HUES64 (cell line): ENCODE measurements around the gene NKD1.

Experiments used
- H3K27ac ChIP-seq: 2 replicates; pipeline ENCODE4 v1.7.0; 2013; ENCODE audit warnings: low read depth, low read length, inconsistent platforms
- H3K27me3 ChIP-seq: 2 replicates; pipeline ENCODE4 v1.6.1; 2013; ENCODE audit warnings: mild to moderate bottlenecking, low read length; ENCODE audit not compliant: insufficient read depth
- H3K36me3 ChIP-seq: 2 replicates; pipeline ENCODE4 v1.6.1; 2013; ENCODE audit warnings: mild to moderate bottlenecking, low read length; ENCODE audit not compliant: insufficient read depth
- H3K4me1 ChIP-seq: 2 replicates; pipeline ENCODE4 v1.6.1; 2013; ENCODE audit warnings: mild to moderate bottlenecking, low read length, moderate library complexity; ENCODE audit not compliant: insufficient read depth
- H3K4me3 ChIP-seq: 2 replicates; pipeline ENCODE4 v1.5.1; 2013; ENCODE audit warnings: mild to moderate bottlenecking, low read length, moderate library complexity
- H3K9ac ChIP-seq: 2 replicates; pipeline ENCODE4 v1.6.1; 2013; ENCODE audit warnings: mild to moderate bottlenecking, low read depth, low read length
- H3K9me3 ChIP-seq: 2 replicates; pipeline ENCODE4 v1.6.1; 2013; ENCODE audit warnings: low read depth, low read length; ENCODE audit not compliant: insufficient read depth
- WGBS: fragments of 150-250, 120-280 bp; methylation state at CpG from one replicate; pipeline ENCODE4 v1.1.7; 2013; ENCODE audit warnings: missing lambda C conversion rate; 5-methylcytosine and 5-hydroxymethylcytosine counted together

The NKD1 gene

GRCh38 chr16:50610331-50611262 is 62.4 kb downstream of the NKD1 start:
- H3K27ac ChIP-seq: peak overlapping the region; percentile 64; the same call in 1 of the 2 replicates
- H3K4me1 ChIP-seq: peaks cover 8% of the 10 kb centered on the region; the same call in 1 of the 2 replicates
- H3K27me3 ChIP-seq: no peaks in the 10 kb centered on the region
- no peak overlapping the region for H3K4me3 ChIP-seq
- no peak overlapping the region for H3K9ac ChIP-seq
- H3K36me3 ChIP-seq: no peaks in the 10 kb centered on the region
- H3K9me3 ChIP-seq: no peaks in the 10 kb centered on the region
- 33% methylated on average over 21 of the region's 21 CpGs for WGBS

GRCh38 chr16:50611332-50611934 is 63.2 kb downstream of the NKD1 start:
- H3K4me1 ChIP-seq: peaks cover 8% of the 10 kb centered on the region; the same call in 1 of the 2 replicates
- H3K27me3 ChIP-seq: no peaks in the 10 kb centered on the region
- no peaks in the 10 kb centered on the region for H3K36me3 ChIP-seq
- no peak overlapping the region for H3K27ac ChIP-seq
- WGBS: 82% methylated on average over 9 of the region's 9 CpGs
- H3K9me3 ChIP-seq: no peaks in the 10 kb centered on the region
- H3K9ac ChIP-seq: no peak overlapping the region
- no peak overlapping the region for H3K4me3 ChIP-seq

- Histone ChIP-seq H3K9ac (no peak overlapping the region), H3K36me3 (no peaks in the 10 kb centered on the region), H3K27me3 (no peaks in the 10 kb centered on the region), H3K4me1 (peaks cover 13% of the 10 kb centered on the region), H3K27ac (no peak overlapping the region), H3K9me3 (no peaks in the 10 kb centered on the region), H3K4me3 (no peak overlapping the region)
- 92% methylated on average over 10 of the region's 10 CpGs for WGBS
Measured at GRCh38 chr16:50611995-50612848, 64.0 kb downstream of the NKD1 start.

GRCh38 chr16:50612849-50613198 is 64.6 kb downstream of the NKD1 start:
- WGBS: 91% methylated on average over 6 of the region's 6 CpGs
- Histone ChIP-seq H3K9me3 (no peaks in the 10 kb centered on the region), H3K4me1 (peaks cover 17% of the 10 kb centered on the region), H3K27me3 (no peaks in the 10 kb centered on the region), H3K4me3 (no peak overlapping the region), H3K27ac (no peak overlapping the region), H3K9ac (no peak overlapping the region), H3K36me3 (no peaks in the 10 kb centered on the region)

GRCh38 chr16:50613281-50613963 is 65.2 kb downstream of the NKD1 start:
- Histone ChIP-seq H3K27me3 (no peaks in the 10 kb centered on the region), H3K36me3 (no peaks in the 10 kb centered on the region), H3K27ac (no peak overlapping the region), H3K9ac (no peak overlapping the region), H3K4me1 (peaks cover 17% of the 10 kb centered on the region), H3K4me3 (no peak overlapping the region), H3K9me3 (no peaks in the 10 kb centered on the region)
- WGBS: 93% methylated on average over 18 of the region's 20 CpGs

GRCh38 chr16:50613964-50614474 is 65.8 kb downstream of the NKD1 start:
- 97% methylated on average over 6 of the region's 7 CpGs for WGBS
- Histone ChIP-seq H3K27me3 (no peaks in the 10 kb centered on the region), H3K4me3 (no peak overlapping the region), H3K4me1 (peaks cover 17% of the 10 kb centered on the region), H3K9ac (no peak overlapping the region), H3K27ac (no peak overlapping the region), H3K9me3 (no peaks in the 10 kb centered on the region), H3K36me3 (no peaks in the 10 kb centered on the region)

- 94% methylated on average over 7 of the region's 7 CpGs for WGBS
- no peak overlapping the region for H3K9ac ChIP-seq
- H3K27ac ChIP-seq: no peak overlapping the region
- no peaks in the 10 kb centered on the region for H3K9me3 ChIP-seq
- peaks cover 17% of the 10 kb centered on the region for H3K4me1 ChIP-seq
- no peaks in the 10 kb centered on the region for H3K27me3 ChIP-seq
- H3K36me3 ChIP-seq: no peaks in the 10 kb centered on the region
- no peak overlapping the region for H3K4me3 ChIP-seq
Measured at GRCh38 chr16:50614955-50615724, 66.9 kb downstream of the NKD1 start.

- no peaks in the 10 kb centered on the region for H3K36me3 ChIP-seq
- no peak overlapping the region for H3K9ac ChIP-seq
- H3K4me1 ChIP-seq: peaks cover 11% of the 10 kb centered on the region
- H3K27me3 ChIP-seq: no peaks in the 10 kb centered on the region
- H3K4me3 ChIP-seq: no peak overlapping the region
- H3K27ac ChIP-seq: no peak overlapping the region
- H3K9me3 ChIP-seq: no peaks in the 10 kb centered on the region
- WGBS: 88% methylated on average over 5 of the region's 5 CpGs
Measured at GRCh38 chr16:50615891-50616290, 67.7 kb downstream of the NKD1 start.

GRCh38 chr16:50616386-50616785 is 68.2 kb downstream of the NKD1 start:
- Histone ChIP-seq H3K4me1 (peaks cover 9% of the 10 kb centered on the region; the same call in 1 of the 2 replicates), H3K9ac (no peak overlapping the region), H3K36me3 (no peaks in the 10 kb centered on the region), H3K27me3 (no peaks in the 10 kb centered on the region), H3K4me3 (no peak overlapping the region), H3K27ac (no peak overlapping the region), H3K9me3 (no peaks in the 10 kb centered on the region)
- WGBS: 84% methylated on average over 6 of the region's 6 CpGs
